GM23338 (cell line): ENCODE data around the gene REXO5.

Experiments
- CREB1 ChIP-seq: fragments of 250-450 bp; sonication (Bioruptor Pico); IDR thresholded peaks from 2 replicates; pipeline ENCODE4 v1.5.0; 2020; ENCODE audit warnings: low read depth, mild to moderate bottlenecking, moderate library complexity
- EZH2 ChIP-seq: fragments of 200-600 bp; sonication (generic); IDR thresholded peaks from one replicate; pipeline ENCODE4 v1.8.0; 2017; ENCODE audit warnings: antibody characterized with exemption, mild to moderate bottlenecking, low read depth; ENCODE audit not compliant: unreplicated experiment
- EZH2phosphoT487 ChIP-seq: fragments of 200-600 bp; sonication (generic); IDR thresholded peaks from one replicate; pipeline ENCODE4 v1.8.1; 2018; ENCODE audit warnings: antibody characterized with exemption; ENCODE audit not compliant: unreplicated experiment
- POLR2AphosphoS5 ChIP-seq: IDR thresholded peaks from 2 replicates; pipeline ENCODE4 v1.6.1; 2016; ENCODE audit warnings: antibody characterized with exemption, low read depth
- ZNF114 ChIP-seq: fragments of 250-450 bp; sonication (Bioruptor Pico); IDR thresholded peaks from 2 replicates; pipeline ENCODE4 v1.5.0; 2020; ENCODE audit warnings: mild to moderate bottlenecking, moderate library complexity
- ZNF331 ChIP-seq: fragments of 250-450 bp; sonication (Bioruptor Pico); IDR thresholded peaks from 2 replicates; pipeline ENCODE4 v1.5.0; 2020; ENCODE audit warnings: low read depth, mild to moderate bottlenecking, moderate library complexity
- TF ChIP-seq, protein P1 (sequence below), 2 experiments: fragments of 200-600 bp in 1 of 2; sonication (generic) in 1 of 2; conservative IDR thresholded peaks; 2 replicates each; pipeline versions ENCODE4 v1.5.1 to v1.6.1; 2016 to 2017; ENCODE audit warnings: antibody characterized with exemption in 2 of 2, low read depth in 2 of 2, mild to moderate bottlenecking in 2 of 2, moderate library complexity in 1 of 2
- TF ChIP-seq, protein P2 (sequence below): IDR thresholded peaks from 2 replicates; pipeline ENCODE4 v1.6.1; 2016; ENCODE audit warnings: antibody characterized with exemption
- TF ChIP-seq, protein P3 (sequence below): IDR thresholded peaks from one replicate; pipeline ENCODE4 v1.6.1; 2018; ENCODE audit warnings: antibody characterized with exemption; ENCODE audit not compliant: unreplicated experiment

DNA sequence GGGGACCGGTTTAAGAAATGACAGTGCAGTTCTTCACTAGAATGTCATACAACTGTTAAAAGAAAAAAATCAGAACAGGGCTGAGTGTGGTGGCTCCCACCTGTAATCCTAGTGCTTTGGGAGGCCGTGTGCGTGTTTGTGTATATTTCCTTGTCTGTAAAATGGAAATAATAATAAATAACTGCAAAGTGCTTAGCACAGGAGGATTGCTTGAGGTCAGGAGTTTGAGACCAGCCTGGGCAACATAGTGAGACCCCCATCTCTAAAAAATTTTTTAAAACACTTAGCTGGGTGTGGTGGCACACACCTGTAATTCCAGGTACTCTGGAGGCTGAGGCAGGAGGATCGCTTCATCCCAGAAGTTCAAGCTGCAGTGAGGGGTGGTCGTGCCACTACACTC lies 40.0 kb upstream of the REXO5 start:
- TF ChIP-seq, protein P1, sequence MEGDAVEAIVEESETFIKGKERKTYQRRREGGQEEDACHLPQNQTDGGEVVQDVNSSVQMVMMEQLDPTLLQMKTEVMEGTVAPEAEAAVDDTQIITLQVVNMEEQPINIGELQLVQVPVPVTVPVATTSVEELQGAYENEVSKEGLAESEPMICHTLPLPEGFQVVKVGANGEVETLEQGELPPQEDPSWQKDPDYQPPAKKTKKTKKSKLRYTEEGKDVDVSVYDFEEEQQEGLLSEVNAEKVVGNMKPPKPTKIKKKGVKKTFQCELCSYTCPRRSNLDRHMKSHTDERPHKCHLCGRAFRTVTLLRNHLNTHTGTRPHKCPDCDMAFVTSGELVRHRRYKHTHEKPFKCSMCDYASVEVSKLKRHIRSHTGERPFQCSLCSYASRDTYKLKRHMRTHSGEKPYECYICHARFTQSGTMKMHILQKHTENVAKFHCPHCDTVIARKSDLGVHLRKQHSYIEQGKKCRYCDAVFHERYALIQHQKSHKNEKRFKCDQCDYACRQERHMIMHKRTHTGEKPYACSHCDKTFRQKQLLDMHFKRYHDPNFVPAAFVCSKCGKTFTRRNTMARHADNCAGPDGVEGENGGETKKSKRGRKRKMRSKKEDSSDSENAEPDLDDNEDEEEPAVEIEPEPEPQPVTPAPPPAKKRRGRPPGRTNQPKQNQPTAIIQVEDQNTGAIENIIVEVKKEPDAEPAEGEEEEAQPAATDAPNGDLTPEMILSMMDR (conservative IDR thresholded peaks at IDR 0.05; ENCODE audit: low read depth in 2 of 2) = no peak
- no peak for TF ChIP-seq CREB1
- TF ChIP-seq POLR2AphosphoS5 = no peak
- no peak for TF ChIP-seq EZH2
- TF ChIP-seq, protein P2, sequence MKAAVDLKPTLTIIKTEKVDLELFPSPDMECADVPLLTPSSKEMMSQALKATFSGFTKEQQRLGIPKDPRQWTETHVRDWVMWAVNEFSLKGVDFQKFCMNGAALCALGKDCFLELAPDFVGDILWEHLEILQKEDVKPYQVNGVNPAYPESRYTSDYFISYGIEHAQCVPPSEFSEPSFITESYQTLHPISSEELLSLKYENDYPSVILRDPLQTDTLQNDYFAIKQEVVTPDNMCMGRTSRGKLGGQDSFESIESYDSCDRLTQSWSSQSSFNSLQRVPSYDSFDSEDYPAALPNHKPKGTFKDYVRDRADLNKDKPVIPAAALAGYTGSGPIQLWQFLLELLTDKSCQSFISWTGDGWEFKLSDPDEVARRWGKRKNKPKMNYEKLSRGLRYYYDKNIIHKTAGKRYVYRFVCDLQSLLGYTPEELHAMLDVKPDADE = no peak
- TF ChIP-seq, protein P3, sequence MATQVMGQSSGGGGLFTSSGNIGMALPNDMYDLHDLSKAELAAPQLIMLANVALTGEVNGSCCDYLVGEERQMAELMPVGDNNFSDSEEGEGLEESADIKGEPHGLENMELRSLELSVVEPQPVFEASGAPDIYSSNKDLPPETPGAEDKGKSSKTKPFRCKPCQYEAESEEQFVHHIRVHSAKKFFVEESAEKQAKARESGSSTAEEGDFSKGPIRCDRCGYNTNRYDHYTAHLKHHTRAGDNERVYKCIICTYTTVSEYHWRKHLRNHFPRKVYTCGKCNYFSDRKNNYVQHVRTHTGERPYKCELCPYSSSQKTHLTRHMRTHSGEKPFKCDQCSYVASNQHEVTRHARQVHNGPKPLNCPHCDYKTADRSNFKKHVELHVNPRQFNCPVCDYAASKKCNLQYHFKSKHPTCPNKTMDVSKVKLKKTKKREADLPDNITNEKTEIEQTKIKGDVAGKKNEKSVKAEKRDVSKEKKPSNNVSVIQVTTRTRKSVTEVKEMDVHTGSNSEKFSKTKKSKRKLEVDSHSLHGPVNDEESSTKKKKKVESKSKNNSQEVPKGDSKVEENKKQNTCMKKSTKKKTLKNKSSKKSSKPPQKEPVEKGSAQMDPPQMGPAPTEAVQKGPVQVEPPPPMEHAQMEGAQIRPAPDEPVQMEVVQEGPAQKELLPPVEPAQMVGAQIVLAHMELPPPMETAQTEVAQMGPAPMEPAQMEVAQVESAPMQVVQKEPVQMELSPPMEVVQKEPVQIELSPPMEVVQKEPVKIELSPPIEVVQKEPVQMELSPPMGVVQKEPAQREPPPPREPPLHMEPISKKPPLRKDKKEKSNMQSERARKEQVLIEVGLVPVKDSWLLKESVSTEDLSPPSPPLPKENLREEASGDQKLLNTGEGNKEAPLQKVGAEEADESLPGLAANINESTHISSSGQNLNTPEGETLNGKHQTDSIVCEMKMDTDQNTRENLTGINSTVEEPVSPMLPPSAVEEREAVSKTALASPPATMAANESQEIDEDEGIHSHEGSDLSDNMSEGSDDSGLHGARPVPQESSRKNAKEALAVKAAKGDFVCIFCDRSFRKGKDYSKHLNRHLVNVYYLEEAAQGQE = no peak
- TF ChIP-seq ZNF331 (CRISPR knock-in tag) = no peak
- TF ChIP-seq EZH2phosphoT487 = no peak
- TF ChIP-seq ZNF114 (CRISPR knock-in tag) = no peak
